Spinal cord (tissue), 10 donors: ENCODE measurements around the gene CYP4F3. TPM values are rescaled to one million over a fixed set of nuclear protein-coding genes. Genes with fewer than 3 reads are reported as not detected.

Experiments
- DNase-seq, 6 donors: peaks; one replicate each; pipeline versions ENCODE4 v3.0.0 to v3.0.0-alpha.2; 2013 to 2015; ENCODE audit warnings: low spot score in 6 of 6, low read depth in 4 of 6
- H3K27ac ChIP-seq: one replicate; pipeline ENCODE4 v1.5.1; 2013; ENCODE audit warnings: low read depth, low read length, control low read depth
- H3K27me3 ChIP-seq: one replicate; pipeline ENCODE4 v1.6.1; 2013; ENCODE audit warnings: low read length; ENCODE audit not compliant: control insufficient read depth, insufficient read depth
- H3K36me3 ChIP-seq: one replicate; pipeline ENCODE4 v1.6.1; 2013; ENCODE audit warnings: low read length; ENCODE audit not compliant: control insufficient read depth, insufficient read depth
- H3K4me1 ChIP-seq: one replicate; pipeline ENCODE4 v1.6.1; 2013; ENCODE audit warnings: low read length; ENCODE audit not compliant: control insufficient read depth, insufficient read depth
- H3K4me3 ChIP-seq: one replicate; pipeline ENCODE4 v1.5.1; 2013; ENCODE audit warnings: low read depth, low read length, control low read depth
- H3K9me3 ChIP-seq: one replicate; pipeline ENCODE4 v1.6.1; 2013; ENCODE audit warnings: low read length; ENCODE audit not compliant: control insufficient read depth, insufficient read depth
- WGBS: methylation state at CpG from one replicate; pipeline ENCODE4 v1.1.5; 2013; ENCODE audit warnings: missing lambda C conversion rate; ENCODE audit not compliant: insufficient coverage; 5-methylcytosine and 5-hydroxymethylcytosine counted together
- polyA plus RNA-seq, 2 donors: library from polyadenylated mRNA; unstranded; fragments of 120-200 nt; gene quantifications; one replicate each; pipeline ENCODE4 v1.2.1, GENCODE V29; 2013; ENCODE audit not compliant: insufficient read length in 2 of 2
- total RNA-seq, 2 donors: library from RNA; depleted of rRNA in 1 of 2; stranded (reverse); fragments of 120-200 nt in 1 of 2; fragments of >200 nt in 1 of 2; gene quantifications; one replicate each; pipeline versions ENCODE4 v1.2.3 to v1.2.4, GENCODE V29; 2013 to 2014
- donor health status: healthy.

CYP4F3 gene
- total and polyA plus RNA-seq, 4 donors, result 0.14 to 1.6 (median 0.36) TPM

GRCh38 chr19:15629003-15629880, 11.5 kb upstream of the CYP4F3 start:
- no peak overlapping the region for H3K27ac ChIP-seq
- H3K27me3 ChIP-seq, result peaks cover 7% of the 10 kb centered on the region
- WGBS, result 9% methylated on average over 24 of the region's 25 CpGs
- H3K9me3 ChIP-seq, result no peaks in the 10 kb centered on the region
- peaks cover 7% of the 10 kb centered on the region for H3K4me1 ChIP-seq
- no peaks in the 10 kb centered on the region for H3K36me3 ChIP-seq
- DNase-seq, result peak; percentile 9 to 86 (median 30)
- no peak overlapping the region for H3K4me3 ChIP-seq

GRCh38 chr19:15631817-15632216, 8.9 kb upstream of the CYP4F3 start:
- peaks cover 7% of the 10 kb centered on the region for H3K4me1 ChIP-seq
- WGBS, result no CpG with 5 or more reads among the region's 9 CpGs
- peaks cover 7% of the 10 kb centered on the region for H3K27me3 ChIP-seq
- no peak overlapping the region for H3K4me3 ChIP-seq
- no peak overlapping the region for H3K27ac ChIP-seq
- peak in 2 of 6 donors; percentile 3 to 9 for DNase-seq
- H3K36me3 ChIP-seq, result no peaks in the 10 kb centered on the region
- H3K9me3 ChIP-seq, result no peaks in the 10 kb centered on the region

DNA sequence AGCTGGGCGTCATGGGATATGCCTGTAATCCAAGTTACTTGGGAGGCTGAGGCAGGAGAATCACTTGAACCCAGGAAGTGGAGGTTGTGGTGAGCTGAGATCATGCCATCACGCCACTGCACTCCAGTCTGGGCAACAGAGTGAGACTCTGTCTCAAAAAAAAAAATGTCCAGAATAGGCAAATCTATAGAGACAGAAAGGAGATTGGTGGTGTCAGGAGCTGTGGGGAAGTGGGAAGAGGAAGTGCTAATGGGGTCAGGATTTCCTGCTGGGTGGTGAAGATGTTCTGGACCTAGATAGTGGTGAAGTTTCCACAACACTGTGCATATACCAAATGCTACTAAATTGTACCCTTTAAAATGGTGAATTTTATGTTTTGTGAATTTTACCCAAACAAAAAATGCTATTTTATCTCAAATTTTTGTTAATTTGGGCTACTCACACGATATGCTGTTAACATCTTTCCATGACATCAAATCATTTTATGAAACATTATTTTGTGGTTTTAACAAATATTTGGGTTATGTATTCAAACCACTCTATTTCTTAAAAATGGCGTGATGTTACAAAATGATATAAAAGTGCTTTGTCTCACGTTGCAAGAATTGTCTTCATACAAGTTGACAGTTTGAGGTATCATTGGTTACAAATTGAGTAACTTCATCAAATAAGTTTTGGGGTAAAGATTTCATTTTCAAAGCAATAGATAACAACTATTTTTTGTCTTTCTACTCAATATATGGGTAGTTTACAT, 7.4 kb upstream of the CYP4F3 start:
- Histone ChIP-seq H3K27ac (no peak overlapping the region), H3K9me3 (no peaks in the 10 kb centered on the region), H3K4me3 (no peak overlapping the region), H3K27me3 (peaks cover 4% of the 10 kb centered on the region), H3K36me3 (no peaks in the 10 kb centered on the region), H3K4me1 (peaks cover 7% of the 10 kb centered on the region)
- WGBS, result 28% methylated on average over 2 of the region's 5 CpGs
- no peak for DNase-seq

DNA sequence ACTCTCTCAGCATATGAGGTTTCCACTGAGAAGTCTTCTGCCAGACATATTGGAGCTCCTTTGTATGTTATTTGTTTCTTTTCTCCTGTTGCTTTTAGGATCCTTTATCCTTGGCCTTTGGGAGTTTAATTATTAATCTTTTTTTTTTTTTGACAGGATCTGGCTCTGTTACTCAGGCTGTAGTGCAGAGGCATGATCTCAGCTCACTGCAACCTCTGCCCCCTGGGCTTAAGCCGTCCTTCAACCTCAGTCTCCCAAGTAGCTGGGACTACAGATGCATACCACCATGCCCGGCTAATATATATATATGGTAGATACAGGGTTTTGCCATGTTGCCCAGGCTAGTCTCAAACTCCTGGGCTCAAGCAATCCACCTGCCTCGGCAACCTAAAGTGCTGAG, 6.6 kb upstream of the CYP4F3 start:
- 50% methylated on average over 1 of the region's 3 CpGs for WGBS
- H3K27ac ChIP-seq, result no peak overlapping the region
- H3K4me1 ChIP-seq, result peaks cover 3% of the 10 kb centered on the region
- H3K4me3 ChIP-seq, result no peak overlapping the region
- H3K27me3 ChIP-seq, result no peaks in the 10 kb centered on the region
- DNase-seq, result no peak
- no peaks in the 10 kb centered on the region for H3K9me3 ChIP-seq
- no peaks in the 10 kb centered on the region for H3K36me3 ChIP-seq

GRCh38 chr19:15635016-15635805, 5.5 kb upstream of the CYP4F3 start:
- H3K27me3 ChIP-seq, result no peaks in the 10 kb centered on the region
- 100% methylated on average over 1 of the region's 2 CpGs for WGBS
- H3K36me3 ChIP-seq, result no peaks in the 10 kb centered on the region
- H3K27ac ChIP-seq, result no peak overlapping the region
- H3K9me3 ChIP-seq, result no peaks in the 10 kb centered on the region
- H3K4me1 ChIP-seq, result peaks cover 2% of the 10 kb centered on the region
- DNase-seq, result no peak
- no peak overlapping the region for H3K4me3 ChIP-seq

DNA sequence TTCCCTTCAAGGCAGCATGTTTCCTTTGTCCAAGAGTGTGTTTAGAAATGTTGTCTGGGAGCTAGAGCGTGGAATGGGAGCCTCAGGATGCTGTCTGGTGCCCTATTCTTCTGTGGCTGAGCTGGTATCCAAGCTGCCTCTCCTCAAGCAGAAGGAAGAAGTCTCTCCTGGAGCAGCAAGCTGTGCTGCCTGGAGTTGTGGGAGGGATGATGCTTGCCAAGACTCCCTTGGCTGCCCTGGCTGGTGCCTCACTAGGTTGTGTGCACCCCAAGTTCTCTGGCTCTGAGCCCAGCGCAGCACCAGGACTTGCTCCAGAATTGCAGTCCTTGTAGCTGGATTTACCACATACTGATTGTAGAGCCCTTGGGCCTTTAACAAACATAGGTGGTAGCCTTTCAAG, 4.7 kb upstream of the CYP4F3 start:
- Histone ChIP-seq H3K4me3 (no peak overlapping the region), H3K9me3 (no peaks in the 10 kb centered on the region), H3K36me3 (no peaks in the 10 kb centered on the region), H3K27ac (no peak overlapping the region), H3K27me3 (no peaks in the 10 kb centered on the region), H3K4me1 (peaks cover 9% of the 10 kb centered on the region)
- 62% methylated on average over 1 of the region's 2 CpGs for WGBS
- DNase-seq, result peak in 2 of 6 donors; percentile 13 to 75

DNA sequence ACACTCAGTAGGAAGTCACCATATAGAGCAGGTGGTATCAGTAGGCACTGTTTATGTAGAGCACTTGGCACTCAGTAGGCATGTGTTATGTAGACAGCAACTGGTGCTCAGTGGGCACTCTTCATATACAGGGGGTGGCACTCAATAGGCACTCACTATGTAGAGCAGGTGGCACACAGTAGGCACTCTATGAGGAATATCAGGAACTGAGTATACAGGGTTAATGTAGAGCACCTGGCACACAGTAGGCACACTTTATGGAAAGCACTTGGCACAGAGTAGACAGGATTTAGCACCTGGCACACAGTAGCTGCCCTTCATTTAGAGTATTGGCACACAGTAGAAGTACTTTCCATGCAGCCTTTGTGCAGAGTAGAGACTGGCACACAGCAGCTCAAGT, 1.1 kb upstream of the CYP4F3 start:
- no peak for DNase-seq
- Histone ChIP-seq H3K27me3 (no peaks in the 10 kb centered on the region), H3K4me3 (no peak overlapping the region), H3K9me3 (no peaks in the 10 kb centered on the region), H3K36me3 (no peaks in the 10 kb centered on the region), H3K4me1 (peaks cover 15% of the 10 kb centered on the region), H3K27ac (no peak overlapping the region)

- Histone ChIP-seq H3K27me3 (peaks cover 2% of the 10 kb centered on the region), H3K27ac (no peak overlapping the region), H3K4me1 (peaks cover 15% of the 10 kb centered on the region), H3K4me3 (no peak overlapping the region), H3K36me3 (no peaks in the 10 kb centered on the region), H3K9me3 (no peaks in the 10 kb centered on the region)
- WGBS, result 76% methylated on average over 12 of the region's 12 CpGs
- DNase-seq, result peak in 1 of 6 donors; percentile 8
Measured at GRCh38 chr19:15640904-15641597, 354 bp downstream of the CYP4F3 start.

DNA sequence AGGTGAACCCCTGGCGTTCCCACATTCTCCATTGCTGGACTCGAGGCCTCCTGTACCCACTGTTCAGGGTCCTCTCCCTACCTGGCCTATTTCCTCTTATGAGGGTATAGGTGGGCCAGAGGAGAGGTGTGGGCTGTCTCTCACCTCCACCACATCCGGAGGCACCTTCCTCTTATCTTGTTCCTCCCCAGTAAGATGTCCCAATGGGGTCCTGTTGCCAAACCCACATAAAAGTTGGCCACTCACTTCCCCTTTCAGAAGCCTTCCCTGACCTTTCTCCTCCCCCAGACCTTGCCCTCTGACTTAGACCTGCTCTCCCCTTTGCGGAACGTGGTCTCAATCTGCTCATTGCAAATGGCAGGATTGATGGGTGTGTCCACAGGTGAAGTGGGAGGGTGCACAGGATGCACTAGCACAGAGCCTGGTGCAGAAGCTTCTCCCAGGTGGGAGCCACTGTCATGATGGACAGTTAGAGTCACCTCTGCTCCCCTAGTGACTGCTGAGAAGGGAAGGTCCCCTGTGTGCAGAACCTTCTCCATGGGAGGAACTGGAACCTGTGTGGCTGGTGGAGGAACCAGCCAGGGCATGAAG, 1.3 kb downstream of the CYP4F3 start:
- no peak overlapping the region for H3K4me3 ChIP-seq
- no peak for DNase-seq
- WGBS, result 84% methylated on average over 3 of the region's 5 CpGs
- no peak overlapping the region for H3K27ac ChIP-seq
- no peaks in the 10 kb centered on the region for H3K9me3 ChIP-seq
- H3K27me3 ChIP-seq, result peaks cover 2% of the 10 kb centered on the region
- peaks cover 15% of the 10 kb centered on the region for H3K4me1 ChIP-seq
- no peaks in the 10 kb centered on the region for H3K36me3 ChIP-seq
